Endothelial cell of hepatic sinusoid (primary cell): ENCODE results near the gene DAGLA.

Source experiments
- in situ Hi-C: cut with HindIII; loops from 2 replicates; pipeline ENCODE4 v1.10.0; 2017; ENCODE audit warnings: low sequenced_read_pairs

The DAGLA gene

GRCh38 chr11:61688365-61689163, 8.4 kb downstream of the DAGLA start:
- in situ Hi-C loops: no loop called here

- in situ Hi-C loops: no loop called here
Measured at GRCh38 chr11:61689164-61689496, 8.9 kb downstream of the DAGLA start.

GRCh38 chr11:61690706-61691379, 10.7 kb downstream of the DAGLA start:
- in situ Hi-C loops: no loop called here

GRCh38 chr11:61691380-61692156, 11.4 kb downstream of the DAGLA start:
- in situ Hi-C loops: no loop called here

- in situ Hi-C loops: no loop called here
Measured at GRCh38 chr11:61693922-61694601, 13.9 kb downstream of the DAGLA start.

- in situ Hi-C loops: no loop called here
Measured at GRCh38 chr11:61694602-61694939, 14.4 kb downstream of the DAGLA start.

- in situ Hi-C loops: no loop called here
Measured at GRCh38 chr11:61694946-61695706, 14.9 kb downstream of the DAGLA start.

- in situ Hi-C loops: no loop called here
Measured at GRCh38 chr11:61695917-61696316, 15.7 kb downstream of the DAGLA start.

GRCh38 chr11:61696602-61697001, 16.4 kb downstream of the DAGLA start:
- in situ Hi-C loops: no loop called here

GRCh38 chr11:61697078-61697502, 16.9 kb downstream of the DAGLA start:
- in situ Hi-C loops: no loop called here

GRCh38 chr11:61697764-61698163, 17.6 kb downstream of the DAGLA start:
- in situ Hi-C loops: no loop called here

- in situ Hi-C loops: no loop called here
Measured at GRCh38 chr11:61698173-61698948, 18.2 kb downstream of the DAGLA start.

GRCh38 chr11:61699737-61700160, 19.6 kb downstream of the DAGLA start:
- in situ Hi-C loops: no loop called here

GRCh38 chr11:61700212-61700611, 20.0 kb downstream of the DAGLA start:
- in situ Hi-C loops: no loop called here

- in situ Hi-C loops: no loop called here
Measured at GRCh38 chr11:61700720-61701119, 20.5 kb downstream of the DAGLA start.

- in situ Hi-C loops: no loop called here
Measured at GRCh38 chr11:61701242-61701886, 21.2 kb downstream of the DAGLA start.

GRCh38 chr11:61702701-61703312, 22.6 kb downstream of the DAGLA start:
- in situ Hi-C loops: no loop called here

- in situ Hi-C loops: no loop called here
Measured at GRCh38 chr11:61704838-61705237, 24.6 kb downstream of the DAGLA start.
